ENCODE measurements around the gene TNFAIP1.
"Not testable (repeated sequence)": the region's sequence is repeated elsewhere in the genome, so short reads cannot be mapped to it uniquely, and the experiment has no call there.

The TNFAIP1 gene

GRCh38 chr17:28324781-28325180 lies 10.8 kb upstream of the TNFAIP1 start:
- no peak for DNase-seq (ENCODE audit: low read depth in 2 of 2)

GRCh38 chr17:28325211-28325610 lies 10.3 kb upstream of the TNFAIP1 start:
- DNase-seq (ENCODE audit: low read depth in 2 of 2) = no peak

GRCh38 chr17:28326114-28326513 lies 9.4 kb upstream of the TNFAIP1 start:
- DNase-seq (ENCODE audit: low read depth in 2 of 2) = no peak

- no peak for DNase-seq (ENCODE audit: low read depth in 2 of 2)
Observed at GRCh38 chr17:28327031-28327607, 8.4 kb upstream of the TNFAIP1 start.

GRCh38 chr17:28327709-28328108 lies 7.9 kb upstream of the TNFAIP1 start:
- no peak for DNase-seq (ENCODE audit: low read depth in 2 of 2)

GRCh38 chr17:28328325-28328724 lies 7.2 kb upstream of the TNFAIP1 start:
- no peak for DNase-seq (ENCODE audit: low read depth in 2 of 2)

- DNase-seq (ENCODE audit: low read depth in 2 of 2) = no peak
Observed at GRCh38 chr17:28330671-28331070, 4.9 kb upstream of the TNFAIP1 start.

GRCh38 chr17:28331891-28332420 lies 3.6 kb upstream of the TNFAIP1 start:
- no peak for DNase-seq (ENCODE audit: low read depth in 2 of 2)

- no peak for DNase-seq (ENCODE audit: low read depth in 2 of 2)
Observed at GRCh38 chr17:28333083-28333746, 2.3 kb upstream of the TNFAIP1 start.

- DNase-seq (ENCODE audit: low read depth in 2 of 2) = no peak
Observed at GRCh38 chr17:28334171-28334570, 1.4 kb upstream of the TNFAIP1 start.

GRCh38 chr17:28334666-28335200 lies 828 bp upstream of the TNFAIP1 start:
- DNase-seq (ENCODE audit: low read depth in 2 of 2) = no peak

GRCh38 chr17:28335959-28336871 lies 654 bp downstream of the TNFAIP1 start:
- no peak for DNase-seq (ENCODE audit: low read depth in 2 of 2)

- DNase-seq (ENCODE audit: low read depth in 2 of 2) = no peak
Observed at GRCh38 chr17:28338056-28338768, 2.7 kb downstream of the TNFAIP1 start.

- DNase-seq (ENCODE audit: low read depth in 2 of 2) = not testable (repeated sequence)
Observed at GRCh38 chr17:28338769-28339212, 3.2 kb downstream of the TNFAIP1 start.

GRCh38 chr17:28339431-28339830 lies 3.9 kb downstream of the TNFAIP1 start:
- DNase-seq (ENCODE audit: low read depth in 2 of 2) = no peak

GRCh38 chr17:28340374-28340773 lies 4.8 kb downstream of the TNFAIP1 start:
- DNase-seq (ENCODE audit: low read depth in 2 of 2) = no peak

GRCh38 chr17:28341516-28341915 lies 6.0 kb downstream of the TNFAIP1 start:
- DNase-seq (ENCODE audit: low read depth in 2 of 2) = no peak

GRCh38 chr17:28342313-28342712 lies 6.8 kb downstream of the TNFAIP1 start:
- no peak for DNase-seq (ENCODE audit: low read depth in 2 of 2)

GRCh38 chr17:28343491-28343932 lies 8.0 kb downstream of the TNFAIP1 start:
- no peak for DNase-seq (ENCODE audit: low read depth in 2 of 2)

GRCh38 chr17:28344011-28344410 lies 8.4 kb downstream of the TNFAIP1 start:
- DNase-seq (ENCODE audit: low read depth in 2 of 2) = no peak

- DNase-seq (ENCODE audit: low read depth in 2 of 2) = no peak
Observed at GRCh38 chr17:28344435-28344901, 8.9 kb downstream of the TNFAIP1 start.

Measured in stimulated activated CD4-positive, alpha-beta T cell treated with anti-CD3 and anti-CD28 coated beads, Interleukin-15, amount 100 ng/mL, for 48 hours (primary cell).